ENCODE results near the gene JAK1.

DNA sequence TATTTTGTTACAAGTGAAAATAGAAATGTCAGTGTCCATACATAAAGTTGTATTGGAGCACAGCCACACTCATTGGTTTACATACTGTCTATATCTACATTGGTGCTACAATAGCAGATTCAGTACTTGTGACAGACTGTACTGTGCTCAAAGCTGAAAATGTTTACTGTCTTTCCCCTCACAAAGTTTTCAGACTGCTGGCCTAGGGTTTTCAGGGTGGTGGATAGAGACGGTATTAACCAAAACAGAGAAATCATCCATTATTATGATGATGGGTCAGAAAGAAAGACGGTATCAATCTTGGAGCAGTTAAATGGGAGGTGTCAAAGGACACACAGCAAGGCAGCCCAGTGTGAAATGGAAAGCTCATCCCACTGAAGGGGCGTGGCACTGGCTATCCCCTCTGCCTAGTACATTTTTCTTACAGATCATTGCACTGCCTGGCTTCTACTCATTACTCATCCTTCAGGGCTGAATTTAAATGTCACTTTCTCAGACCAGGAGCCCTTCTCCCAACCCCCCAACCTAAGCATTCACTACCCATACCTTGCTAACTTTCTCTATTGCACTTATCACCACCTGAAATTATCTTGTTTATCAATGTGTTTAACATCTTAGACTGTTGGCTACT, 10.2 kb downstream of the JAK1 start:
- TF ChIP-seq NANOG (IDR thresholded peaks at IDR 0.05; ENCODE audit: borderline replicate concordance) (no peak), EZH2 (IDR thresholded peaks at IDR 0.05; ENCODE audit: low read depth, unreplicated experiment) (no peak)
- TF ChIP-seq, protein P1, sequence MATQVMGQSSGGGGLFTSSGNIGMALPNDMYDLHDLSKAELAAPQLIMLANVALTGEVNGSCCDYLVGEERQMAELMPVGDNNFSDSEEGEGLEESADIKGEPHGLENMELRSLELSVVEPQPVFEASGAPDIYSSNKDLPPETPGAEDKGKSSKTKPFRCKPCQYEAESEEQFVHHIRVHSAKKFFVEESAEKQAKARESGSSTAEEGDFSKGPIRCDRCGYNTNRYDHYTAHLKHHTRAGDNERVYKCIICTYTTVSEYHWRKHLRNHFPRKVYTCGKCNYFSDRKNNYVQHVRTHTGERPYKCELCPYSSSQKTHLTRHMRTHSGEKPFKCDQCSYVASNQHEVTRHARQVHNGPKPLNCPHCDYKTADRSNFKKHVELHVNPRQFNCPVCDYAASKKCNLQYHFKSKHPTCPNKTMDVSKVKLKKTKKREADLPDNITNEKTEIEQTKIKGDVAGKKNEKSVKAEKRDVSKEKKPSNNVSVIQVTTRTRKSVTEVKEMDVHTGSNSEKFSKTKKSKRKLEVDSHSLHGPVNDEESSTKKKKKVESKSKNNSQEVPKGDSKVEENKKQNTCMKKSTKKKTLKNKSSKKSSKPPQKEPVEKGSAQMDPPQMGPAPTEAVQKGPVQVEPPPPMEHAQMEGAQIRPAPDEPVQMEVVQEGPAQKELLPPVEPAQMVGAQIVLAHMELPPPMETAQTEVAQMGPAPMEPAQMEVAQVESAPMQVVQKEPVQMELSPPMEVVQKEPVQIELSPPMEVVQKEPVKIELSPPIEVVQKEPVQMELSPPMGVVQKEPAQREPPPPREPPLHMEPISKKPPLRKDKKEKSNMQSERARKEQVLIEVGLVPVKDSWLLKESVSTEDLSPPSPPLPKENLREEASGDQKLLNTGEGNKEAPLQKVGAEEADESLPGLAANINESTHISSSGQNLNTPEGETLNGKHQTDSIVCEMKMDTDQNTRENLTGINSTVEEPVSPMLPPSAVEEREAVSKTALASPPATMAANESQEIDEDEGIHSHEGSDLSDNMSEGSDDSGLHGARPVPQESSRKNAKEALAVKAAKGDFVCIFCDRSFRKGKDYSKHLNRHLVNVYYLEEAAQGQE (IDR thresholded peaks at IDR 0.05; ENCODE audit: unreplicated experiment) = no peak
- TF ChIP-seq, protein P2, sequence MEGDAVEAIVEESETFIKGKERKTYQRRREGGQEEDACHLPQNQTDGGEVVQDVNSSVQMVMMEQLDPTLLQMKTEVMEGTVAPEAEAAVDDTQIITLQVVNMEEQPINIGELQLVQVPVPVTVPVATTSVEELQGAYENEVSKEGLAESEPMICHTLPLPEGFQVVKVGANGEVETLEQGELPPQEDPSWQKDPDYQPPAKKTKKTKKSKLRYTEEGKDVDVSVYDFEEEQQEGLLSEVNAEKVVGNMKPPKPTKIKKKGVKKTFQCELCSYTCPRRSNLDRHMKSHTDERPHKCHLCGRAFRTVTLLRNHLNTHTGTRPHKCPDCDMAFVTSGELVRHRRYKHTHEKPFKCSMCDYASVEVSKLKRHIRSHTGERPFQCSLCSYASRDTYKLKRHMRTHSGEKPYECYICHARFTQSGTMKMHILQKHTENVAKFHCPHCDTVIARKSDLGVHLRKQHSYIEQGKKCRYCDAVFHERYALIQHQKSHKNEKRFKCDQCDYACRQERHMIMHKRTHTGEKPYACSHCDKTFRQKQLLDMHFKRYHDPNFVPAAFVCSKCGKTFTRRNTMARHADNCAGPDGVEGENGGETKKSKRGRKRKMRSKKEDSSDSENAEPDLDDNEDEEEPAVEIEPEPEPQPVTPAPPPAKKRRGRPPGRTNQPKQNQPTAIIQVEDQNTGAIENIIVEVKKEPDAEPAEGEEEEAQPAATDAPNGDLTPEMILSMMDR (conservative IDR thresholded peaks at IDR 0.05; ENCODE audit: low read depth in 2 of 2) = no peak

Measured in GM23338 (cell line).